A204.1 (cell line): ENCODE data around the gene SH2B3.
"Not testable (repeated sequence)": the region's sequence is repeated elsewhere in the genome, so short reads cannot be mapped to it uniquely, and the experiment has no call there.

ENCODE experiments used
- FAIRE-seq: peaks from 2 replicates; lab custom pipeline; 2012; peaks lifted over from hg19 to GRCh38; lab: Jason Lieb, UNC

The SH2B3 gene

GRCh38 chr12:111387747-111388323 lies 17.9 kb upstream of the SH2B3 start:
- no peak for FAIRE-seq

GRCh38 chr12:111389635-111390034 lies 16.1 kb upstream of the SH2B3 start:
- FAIRE-seq: no peak

GRCh38 chr12:111390910-111391309 lies 14.8 kb upstream of the SH2B3 start:
- FAIRE-seq: no peak

- FAIRE-seq: no peak
Observed at GRCh38 chr12:111393700-111394300, 11.9 kb upstream of the SH2B3 start.

- no peak for FAIRE-seq
Observed at GRCh38 chr12:111394480-111394879, 11.2 kb upstream of the SH2B3 start.

GRCh38 chr12:111395336-111396187 lies 10.2 kb upstream of the SH2B3 start:
- no peak for FAIRE-seq

- FAIRE-seq: not testable (repeated sequence)
Observed at GRCh38 chr12:111396271-111396670, 9.5 kb upstream of the SH2B3 start.

- no peak for FAIRE-seq
Observed at GRCh38 chr12:111396726-111397445, 8.8 kb upstream of the SH2B3 start.

GRCh38 chr12:111398530-111398929 lies 7.2 kb upstream of the SH2B3 start:
- no peak for FAIRE-seq

- FAIRE-seq: not testable (repeated sequence)
Observed at GRCh38 chr12:111399741-111400404, 5.8 kb upstream of the SH2B3 start.

- no peak for FAIRE-seq
Observed at GRCh38 chr12:111401167-111401605, 4.5 kb upstream of the SH2B3 start.

- FAIRE-seq: not testable (repeated sequence)
Observed at GRCh38 chr12:111402490-111402824, 3.3 kb upstream of the SH2B3 start.

- no peak for FAIRE-seq
Observed at GRCh38 chr12:111404362-111405148, 1.2 kb upstream of the SH2B3 start.

- no peak for FAIRE-seq
Observed at GRCh38 chr12:111405149-111405858, 419 bp upstream of the SH2B3 start.

- FAIRE-seq: no peak
Observed at GRCh38 chr12:111406474-111407376, 1.0 kb downstream of the SH2B3 start.

GRCh38 chr12:111407377-111408115 lies 1.8 kb downstream of the SH2B3 start:
- FAIRE-seq: no peak

GRCh38 chr12:111408116-111408440 lies 2.4 kb downstream of the SH2B3 start:
- no peak for FAIRE-seq

GRCh38 chr12:111408686-111409402 lies 3.1 kb downstream of the SH2B3 start:
- no peak for FAIRE-seq
